ENCODE measurements around the gene TIGIT. TPM values are rescaled to one million over a fixed set of nuclear protein-coding genes. Genes with fewer than 3 reads are reported as not detected.

The TIGIT gene
- total and polyA plus RNA-seq, 2 experiments from 2014 or later = 0.39 TPM; not detected in 1

GRCh38 chr3:114307222-114307830, 13.5 kb downstream of the TIGIT start:
- no peaks in the 10 kb centered on the region for H3K79me2 ChIP-seq
- no peaks in the 10 kb centered on the region for H4K20me1 ChIP-seq (ENCODE audit: insufficient read depth, poor library complexity, severe bottlenecking)
- TF ChIP-seq EZH2 (IDR thresholded peaks at IDR 0.05; ENCODE audit: borderline replicate concordance) (no peak), EZH2phosphoT487 (IDR thresholded peaks at IDR 0.05; ENCODE audit: low read depth, severe bottlenecking, unreplicated experiment) (no peak)
- TF ChIP-seq, protein P1, sequence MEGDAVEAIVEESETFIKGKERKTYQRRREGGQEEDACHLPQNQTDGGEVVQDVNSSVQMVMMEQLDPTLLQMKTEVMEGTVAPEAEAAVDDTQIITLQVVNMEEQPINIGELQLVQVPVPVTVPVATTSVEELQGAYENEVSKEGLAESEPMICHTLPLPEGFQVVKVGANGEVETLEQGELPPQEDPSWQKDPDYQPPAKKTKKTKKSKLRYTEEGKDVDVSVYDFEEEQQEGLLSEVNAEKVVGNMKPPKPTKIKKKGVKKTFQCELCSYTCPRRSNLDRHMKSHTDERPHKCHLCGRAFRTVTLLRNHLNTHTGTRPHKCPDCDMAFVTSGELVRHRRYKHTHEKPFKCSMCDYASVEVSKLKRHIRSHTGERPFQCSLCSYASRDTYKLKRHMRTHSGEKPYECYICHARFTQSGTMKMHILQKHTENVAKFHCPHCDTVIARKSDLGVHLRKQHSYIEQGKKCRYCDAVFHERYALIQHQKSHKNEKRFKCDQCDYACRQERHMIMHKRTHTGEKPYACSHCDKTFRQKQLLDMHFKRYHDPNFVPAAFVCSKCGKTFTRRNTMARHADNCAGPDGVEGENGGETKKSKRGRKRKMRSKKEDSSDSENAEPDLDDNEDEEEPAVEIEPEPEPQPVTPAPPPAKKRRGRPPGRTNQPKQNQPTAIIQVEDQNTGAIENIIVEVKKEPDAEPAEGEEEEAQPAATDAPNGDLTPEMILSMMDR (IDR thresholded peaks at IDR 0.05; ENCODE audit: poor library complexity) = no peak
- no peaks in the 10 kb centered on the region for H3K4me1 ChIP-seq (ENCODE audit: insufficient read depth)
- H3K27me3 ChIP-seq = no peaks in the 10 kb centered on the region
- no peak overlapping the region for H3K27ac ChIP-seq
- no peak overlapping the region for H2AFZ ChIP-seq
- no peaks in the 10 kb centered on the region for H3K9me3 ChIP-seq (ENCODE audit: low read depth)
- no peaks in the 10 kb centered on the region for H3K9me2 ChIP-seq (replicated peaks; ENCODE audit: insufficient read depth)
- WGBS (ENCODE audit: low lambda C conversion rate, missing lambda C conversion rate) = 85% methylated on average over 8 of the region's 8 CpGs
- DNase-seq (ENCODE audit: low spot score) = no peak
- H3K36me3 ChIP-seq (replicated peaks; ENCODE audit: insufficient read depth, low read depth) = no peaks in the 10 kb centered on the region
- H3K4me2 ChIP-seq = no peak overlapping the region
- no peak overlapping the region for H3K4me3 ChIP-seq

GRCh38 chr3:114307832-114308231, 14.0 kb downstream of the TIGIT start:
- TF ChIP-seq, protein P1 (IDR thresholded peaks at IDR 0.05; ENCODE audit: poor library complexity) = no peak
- TF ChIP-seq EZH2phosphoT487 (IDR thresholded peaks at IDR 0.05; ENCODE audit: low read depth, severe bottlenecking, unreplicated experiment) (no peak), EZH2 (IDR thresholded peaks at IDR 0.05; ENCODE audit: borderline replicate concordance) (no peak)
- H4K20me1 ChIP-seq (ENCODE audit: insufficient read depth, poor library complexity, severe bottlenecking) = no peaks in the 10 kb centered on the region
- no peak overlapping the region for H3K27ac ChIP-seq
- DNase-seq (ENCODE audit: low spot score) = no peak
- H3K27me3 ChIP-seq = no peaks in the 10 kb centered on the region
- 88% methylated on average over 3 of the region's 3 CpGs for WGBS (ENCODE audit: low lambda C conversion rate, missing lambda C conversion rate)
- H3K9me3 ChIP-seq (ENCODE audit: low read depth) = no peaks in the 10 kb centered on the region
- no peak overlapping the region for H3K4me3 ChIP-seq
- no peaks in the 10 kb centered on the region for H3K4me1 ChIP-seq (ENCODE audit: insufficient read depth)
- H3K36me3 ChIP-seq (replicated peaks; ENCODE audit: insufficient read depth, low read depth) = no peaks in the 10 kb centered on the region
- no peak overlapping the region for H2AFZ ChIP-seq
- no peaks in the 10 kb centered on the region for H3K79me2 ChIP-seq
- no peaks in the 10 kb centered on the region for H3K9me2 ChIP-seq (replicated peaks; ENCODE audit: insufficient read depth)
- no peak overlapping the region for H3K4me2 ChIP-seq

DNA sequence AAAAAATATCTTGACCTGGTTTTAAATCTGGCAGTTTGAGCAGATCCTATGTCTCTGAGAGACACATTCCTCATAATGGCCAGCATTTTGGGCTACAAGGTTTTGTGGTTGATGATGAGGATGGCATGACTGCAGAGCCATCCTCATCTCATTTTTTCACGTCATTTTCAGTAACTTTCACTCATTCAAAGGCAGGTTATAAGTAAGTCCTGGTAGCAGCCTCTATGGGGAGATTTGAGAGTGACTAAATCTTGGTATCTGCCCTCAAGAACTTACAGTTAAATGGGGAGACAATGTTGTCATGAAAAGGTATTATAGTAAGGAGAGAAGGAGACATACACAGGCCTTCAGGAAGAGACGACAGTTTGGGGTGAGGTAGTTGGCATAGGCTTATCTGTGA, 14.5 kb downstream of the TIGIT start:
- Histone ChIP-seq H3K27ac (no peak overlapping the region), H4K20me1 (ENCODE audit: insufficient read depth, poor library complexity, severe bottlenecking) (no peaks in the 10 kb centered on the region), H3K79me2 (no peaks in the 10 kb centered on the region), H3K9me2 (replicated peaks; ENCODE audit: insufficient read depth) (no peaks in the 10 kb centered on the region), H3K4me1 (ENCODE audit: insufficient read depth) (no peaks in the 10 kb centered on the region), H2AFZ (no peak overlapping the region), H3K27me3 (no peaks in the 10 kb centered on the region), H3K4me3 (no peak overlapping the region), H3K36me3 (replicated peaks; ENCODE audit: insufficient read depth, low read depth) (no peaks in the 10 kb centered on the region), H3K4me2 (no peak overlapping the region), H3K9me3 (ENCODE audit: low read depth) (no peaks in the 10 kb centered on the region)
- no peak for DNase-seq (ENCODE audit: low spot score)
- 91% methylated on average over 2 of the region's 2 CpGs for WGBS (ENCODE audit: low lambda C conversion rate, missing lambda C conversion rate)
- no peak for TF ChIP-seq EZH2 (IDR thresholded peaks at IDR 0.05; ENCODE audit: borderline replicate concordance)
- TF ChIP-seq EZH2phosphoT487 (IDR thresholded peaks at IDR 0.05; ENCODE audit: low read depth, severe bottlenecking, unreplicated experiment) = no peak

- H3K4me3 ChIP-seq = no peak overlapping the region
- 90% methylated on average over 5 of the region's 5 CpGs for WGBS (ENCODE audit: low lambda C conversion rate, missing lambda C conversion rate)
- H3K27ac ChIP-seq = no peak overlapping the region
- no peaks in the 10 kb centered on the region for H3K36me3 ChIP-seq (replicated peaks; ENCODE audit: insufficient read depth, low read depth)
- TF ChIP-seq, protein P1 (IDR thresholded peaks at IDR 0.05; ENCODE audit: poor library complexity) = no peak
- no peak for TF ChIP-seq EZH2 (IDR thresholded peaks at IDR 0.05; ENCODE audit: borderline replicate concordance)
- no peak for TF ChIP-seq EZH2phosphoT487 (IDR thresholded peaks at IDR 0.05; ENCODE audit: low read depth, severe bottlenecking, unreplicated experiment)
- no peak overlapping the region for H3K4me2 ChIP-seq
- no peak for DNase-seq (ENCODE audit: low spot score)
- no peaks in the 10 kb centered on the region for H3K9me2 ChIP-seq (replicated peaks; ENCODE audit: insufficient read depth)
- H2AFZ ChIP-seq = no peak overlapping the region
- H4K20me1 ChIP-seq (ENCODE audit: insufficient read depth, poor library complexity, severe bottlenecking) = no peaks in the 10 kb centered on the region
- H3K9me3 ChIP-seq (ENCODE audit: low read depth) = no peaks in the 10 kb centered on the region
- no peaks in the 10 kb centered on the region for H3K79me2 ChIP-seq
- no peaks in the 10 kb centered on the region for H3K27me3 ChIP-seq
- H3K4me1 ChIP-seq (ENCODE audit: insufficient read depth) = no peaks in the 10 kb centered on the region
These were observed 15.0 kb downstream of the TIGIT start for GRCh38 chr3:114308830-114309229.

Data from hepatocyte (in vitro differentiated cells).